ENCODE measurements around the gene LHFPL3. TPM values are rescaled to one million over a fixed set of nuclear protein-coding genes. Genes with fewer than 3 reads are reported as not detected.

Gene LHFPL3
- total RNA-seq, 4 donors from 2014 or later: not detected

- H3K4me1 ChIP-seq: no peaks in the 10 kb centered on the region
- H3K9me3 ChIP-seq: no peaks in the 10 kb centered on the region
- ATAC-seq (no peak), DNase-seq (no peak)
- in situ Hi-C loops (cut with MboI; ENCODE audit: low sequenced_read_pairs in 4 of 4) (no loop called here), intact Hi-C loops (cut with DNase I; ENCODE audit: low total_unique reads) (no loop called here)
- H3K27ac ChIP-seq: no peak overlapping the region
- no peaks in the 10 kb centered on the region for H3K36me3 ChIP-seq
- TF ChIP-seq POLR2A (IDR thresholded peaks at IDR 0.05): no peak
- TF ChIP-seq CTCF (IDR thresholded peaks at IDR 0.05 in 4 of 5, conservative IDR thresholded peaks at IDR 0.05 in 1 of 5): no peak
- H3K4me3 ChIP-seq: no peak overlapping the region
- H3K27me3 ChIP-seq: peaks cover 0 to 3% (median 2%) of the 10 kb centered on the region in 3 donors
Observed at GRCh38 chr7:104859754-104860426, 531.5 kb downstream of the LHFPL3 start.

- no peak for DNase-seq
- in situ Hi-C loops (cut with MboI; ENCODE audit: low sequenced_read_pairs in 4 of 4): no loop called here
- no peaks in the 10 kb centered on the region for H3K36me3 ChIP-seq
- H3K9me3 ChIP-seq: no peaks in the 10 kb centered on the region
- H3K27ac ChIP-seq: no peak overlapping the region
- no peak for TF ChIP-seq POLR2A (IDR thresholded peaks at IDR 0.05)
- TF ChIP-seq CTCF (IDR thresholded peaks at IDR 0.05 in 4 of 5, conservative IDR thresholded peaks at IDR 0.05 in 1 of 5): no peak
- no peaks in the 10 kb centered on the region for H3K4me1 ChIP-seq
- intact Hi-C loops (cut with DNase I; ENCODE audit: low total_unique reads): no loop called here
- H3K4me3 ChIP-seq: no peak overlapping the region
- no peak for ATAC-seq
- peaks cover 0 to 3% (median 2%) of the 10 kb centered on the region in 3 donors for H3K27me3 ChIP-seq
Observed at GRCh38 chr7:104861729-104862390, 533.5 kb downstream of the LHFPL3 start.

- no peaks in the 10 kb centered on the region for H3K9me3 ChIP-seq
- in situ Hi-C loops (cut with MboI; ENCODE audit: low sequenced_read_pairs in 4 of 4) (no loop called here), intact Hi-C loops (cut with DNase I; ENCODE audit: low total_unique reads) (no loop called here)
Observed at GRCh38 chr7:104862719-104863118, 534.3 kb downstream of the LHFPL3 start.

GRCh38 chr7:104873401-104873800 lies 545.0 kb downstream of the LHFPL3 start:
- intact Hi-C loops (cut with DNase I; ENCODE audit: low total_unique reads): no loop called here
- Histone ChIP-seq H3K36me3 (no peaks in the 10 kb centered on the region), H3K27me3 (no peaks in the 10 kb centered on the region), H3K4me3 (no peak overlapping the region), H3K4me1 (no peaks in the 10 kb centered on the region), H3K9me3 (no peaks in the 10 kb centered on the region), H3K27ac (no peak overlapping the region)
- DNase-seq (no peak), ATAC-seq (no peak)
- TF ChIP-seq CTCF (IDR thresholded peaks at IDR 0.05 in 4 of 5, conservative IDR thresholded peaks at IDR 0.05 in 1 of 5) (no peak), POLR2A (IDR thresholded peaks at IDR 0.05) (no peak)
- in situ Hi-C loops (cut with MboI; ENCODE audit: low sequenced_read_pairs in 4 of 4): no loop called here

More at GRCh38 chr7:104862719-104863118, 534.3 kb downstream of the LHFPL3 start:
- no peak for ATAC-seq
- peaks cover 0 to 3% (median 0%) of the 10 kb centered on the region in 3 donors for H3K27me3 ChIP-seq
- H3K27ac ChIP-seq: no peak overlapping the region
- DNase-seq: no peak
- TF ChIP-seq POLR2A (IDR thresholded peaks at IDR 0.05) (no peak), CTCF (IDR thresholded peaks at IDR 0.05 in 4 of 5, conservative IDR thresholded peaks at IDR 0.05 in 1 of 5) (no peak)
- H3K36me3 ChIP-seq: no peaks in the 10 kb centered on the region
- no peaks in the 10 kb centered on the region for H3K4me1 ChIP-seq
- H3K4me3 ChIP-seq: no peak overlapping the region
